Smooth muscle cell (in vitro differentiated cells): ENCODE results near the gene TUT4. TPM values are rescaled to one million over a fixed set of nuclear protein-coding genes. Genes with fewer than 3 reads are reported as not detected.

Source experiments
- DNase-seq: peaks from one replicate; lab custom pipeline; 2025; ENCODE audit not compliant: unreplicated experiment; lab: John Stamatoyannopoulos, UW
- H2AFZ ChIP-seq: fragments of 200-600 bp; sonication (generic); 2 replicates; pipeline ENCODE4 v1.6.0; 2016; ENCODE audit warnings: antibody characterized with exemption, low read depth, mild to moderate bottlenecking
- H3F3A ChIP-seq: fragments of 200-600 bp; sonication (generic); 2 replicates; pipeline ENCODE4 v1.6.0; 2017; ENCODE audit warnings: antibody characterized with exemption, low read depth
- H3K27ac ChIP-seq: fragments of 200-600 bp; sonication (generic); 2 replicates; pipeline ENCODE4 v1.5.1; 2016; ENCODE audit warnings: low read depth, mild to moderate bottlenecking
- H3K27me3 ChIP-seq: fragments of 200-600 bp; sonication (generic); 2 replicates; pipeline ENCODE4 v1.6.1; 2016; ENCODE audit warnings: low read depth, mild to moderate bottlenecking
- H3K36me3 ChIP-seq: fragments of 200-600 bp; sonication (generic); 2 replicates; pipeline ENCODE4 v1.5.1; 2016; ENCODE audit warnings: low read depth
- H3K4me1 ChIP-seq: fragments of 200-600 bp; sonication (generic); 2 replicates; pipeline ENCODE4 v1.5.1; 2016; ENCODE audit warnings: low read depth
- H3K4me2 ChIP-seq: fragments of 200-600 bp; sonication (generic); 2 replicates; pipeline ENCODE4 v1.6.0; 2016; ENCODE audit warnings: mild to moderate bottlenecking
- H3K4me3 ChIP-seq: fragments of 200-600 bp; sonication (generic); 2 replicates; pipeline ENCODE4 v1.5.1; 2016; ENCODE audit warnings: mild to moderate bottlenecking
- H3K79me2 ChIP-seq: fragments of 200-600 bp; sonication (generic); 2 replicates; pipeline ENCODE4 v1.6.0; 2016; ENCODE audit warnings: low read depth, mild to moderate bottlenecking
- H3K9ac ChIP-seq: fragments of 200-600 bp; sonication (generic); 2 replicates; pipeline ENCODE4 v1.6.0; 2016; ENCODE audit warnings: low read depth
- H3K9me3 ChIP-seq: fragments of 200-600 bp; sonication (generic); replicated peaks from 2 replicates; pipeline ENCODE4 v1.5.1; 2016; ENCODE audit warnings: low read depth
- H4K20me1 ChIP-seq: fragments of 200-600 bp; sonication (generic); 2 replicates; pipeline ENCODE4 v1.6.0; 2016; ENCODE audit warnings: low read depth
- WGBS: methylation state at CpG from one replicate; pipeline ENCODE4 v1.1.7; 2016; ENCODE audit warnings: low lambda C conversion rate; 5-methylcytosine and 5-hydroxymethylcytosine counted together
- polyA plus RNA-seq: library from polyadenylated mRNA; unstranded; fragments of >200 nt; fragmentation: Nextera tagmentation; extraction: Ambion mirVana; gene quantifications from 2 replicates; pipeline ENCODE4 v1.2.1, GENCODE V29; 2016
- total RNA-seq: library from RNA; depleted of rRNA; stranded (reverse); fragments of >200 nt; gene quantifications from 2 replicates; pipeline ENCODE4 v1.2.3, GENCODE V29; 2014
- TF ChIP-seq, protein P1 (sequence below): fragments of 200-600 bp; sonication (generic); IDR thresholded peaks from 2 replicates; pipeline ENCODE4 v1.5.1; 2017; ENCODE audit warnings: borderline replicate concordance, mild to moderate bottlenecking, antibody characterized with exemption; ENCODE audit not compliant: insufficient read depth, poor library complexity, severe bottlenecking

Gene TUT4
- total and polyA plus RNA-seq, 2 experiments from 2014 or later, result 13.9 to 58.3 TPM

- TF ChIP-seq, protein P1, sequence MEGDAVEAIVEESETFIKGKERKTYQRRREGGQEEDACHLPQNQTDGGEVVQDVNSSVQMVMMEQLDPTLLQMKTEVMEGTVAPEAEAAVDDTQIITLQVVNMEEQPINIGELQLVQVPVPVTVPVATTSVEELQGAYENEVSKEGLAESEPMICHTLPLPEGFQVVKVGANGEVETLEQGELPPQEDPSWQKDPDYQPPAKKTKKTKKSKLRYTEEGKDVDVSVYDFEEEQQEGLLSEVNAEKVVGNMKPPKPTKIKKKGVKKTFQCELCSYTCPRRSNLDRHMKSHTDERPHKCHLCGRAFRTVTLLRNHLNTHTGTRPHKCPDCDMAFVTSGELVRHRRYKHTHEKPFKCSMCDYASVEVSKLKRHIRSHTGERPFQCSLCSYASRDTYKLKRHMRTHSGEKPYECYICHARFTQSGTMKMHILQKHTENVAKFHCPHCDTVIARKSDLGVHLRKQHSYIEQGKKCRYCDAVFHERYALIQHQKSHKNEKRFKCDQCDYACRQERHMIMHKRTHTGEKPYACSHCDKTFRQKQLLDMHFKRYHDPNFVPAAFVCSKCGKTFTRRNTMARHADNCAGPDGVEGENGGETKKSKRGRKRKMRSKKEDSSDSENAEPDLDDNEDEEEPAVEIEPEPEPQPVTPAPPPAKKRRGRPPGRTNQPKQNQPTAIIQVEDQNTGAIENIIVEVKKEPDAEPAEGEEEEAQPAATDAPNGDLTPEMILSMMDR, result no peak
- Histone ChIP-seq H3K4me3 (no peak overlapping the region), H3F3A (no peaks in the 10 kb centered on the region), H2AFZ (no peak overlapping the region), H3K79me2 (no peaks in the 10 kb centered on the region), H3K27me3 (no peaks in the 10 kb centered on the region), H3K4me2 (no peak overlapping the region), H3K9ac (no peak overlapping the region), H3K36me3 (no peaks in the 10 kb centered on the region), H3K4me1 (no peaks in the 10 kb centered on the region), H3K9me3 (no peaks in the 10 kb centered on the region), H3K27ac (no peak overlapping the region), H4K20me1 (peaks cover 13% of the 10 kb centered on the region)
- DNase-seq, result no peak
- 98% methylated on average over 3 of the region's 3 CpGs for WGBS
Observed at GRCh38 chr1:52476943-52477342, 75.9 kb downstream of the TUT4 start.

GRCh38 chr1:52474807-52475206 lies 78.1 kb downstream of the TUT4 start:
- Histone ChIP-seq H3K4me1 (no peaks in the 10 kb centered on the region), H3K27me3 (no peaks in the 10 kb centered on the region), H3K27ac (no peak overlapping the region), H3K36me3 (no peaks in the 10 kb centered on the region), H3K9ac (no peak overlapping the region), H4K20me1 (peaks cover 17% of the 10 kb centered on the region), H3K4me3 (no peak overlapping the region), H3K79me2 (no peaks in the 10 kb centered on the region), H3K4me2 (no peak overlapping the region), H3K9me3 (no peaks in the 10 kb centered on the region), H3F3A (no peaks in the 10 kb centered on the region), H2AFZ (no peak overlapping the region)
- no peak for DNase-seq
- TF ChIP-seq, protein P1, result no peak
- 86% methylated on average over 4 of the region's 4 CpGs for WGBS

- no peak for DNase-seq
- H3K36me3 ChIP-seq, result no peaks in the 10 kb centered on the region
- H3K9me3 ChIP-seq, result no peaks in the 10 kb centered on the region
- no peak overlapping the region for H3K9ac ChIP-seq
- H3K4me2 ChIP-seq, result no peak overlapping the region
- H3K4me3 ChIP-seq, result no peak overlapping the region
- no peaks in the 10 kb centered on the region for H3K4me1 ChIP-seq
- H3K27me3 ChIP-seq, result no peaks in the 10 kb centered on the region
- H4K20me1 ChIP-seq, result peaks cover 17% of the 10 kb centered on the region
- H3F3A ChIP-seq, result no peaks in the 10 kb centered on the region
- TF ChIP-seq, protein P1, result no peak
- no peak overlapping the region for H2AFZ ChIP-seq
- H3K27ac ChIP-seq, result no peak overlapping the region
- no peaks in the 10 kb centered on the region for H3K79me2 ChIP-seq
Observed at GRCh38 chr1:52473039-52473438, 79.9 kb downstream of the TUT4 start.

GRCh38 chr1:52472384-52472783 lies 80.5 kb downstream of the TUT4 start:
- 91% methylated on average over 1 of the region's 1 CpG for WGBS
- no peaks in the 10 kb centered on the region for H3K9me3 ChIP-seq
- no peaks in the 10 kb centered on the region for H3K79me2 ChIP-seq
- H3K27me3 ChIP-seq, result no peaks in the 10 kb centered on the region
- no peak overlapping the region for H3K9ac ChIP-seq
- no peaks in the 10 kb centered on the region for H3K36me3 ChIP-seq
- no peak for DNase-seq
- H3F3A ChIP-seq, result no peaks in the 10 kb centered on the region
- no peaks in the 10 kb centered on the region for H3K4me1 ChIP-seq
- no peak overlapping the region for H3K4me2 ChIP-seq
- no peak overlapping the region for H3K4me3 ChIP-seq
- no peak overlapping the region for H2AFZ ChIP-seq
- H4K20me1 ChIP-seq, result peaks cover 17% of the 10 kb centered on the region
- TF ChIP-seq, protein P1, result no peak
- H3K27ac ChIP-seq, result no peak overlapping the region
